ENCODE measurements around the gene LRRC49. TPM values are rescaled to one million over a fixed set of nuclear protein-coding genes. Genes with fewer than 3 reads are reported as not detected.

The LRRC49 gene
- total RNA-seq, 5 donors from 2014 or later (not counting 1 experiment from before 2014, with no cell fraction given): 0.16 to 0.77 (median 0.51) TPM; not detected in 1

DNA sequence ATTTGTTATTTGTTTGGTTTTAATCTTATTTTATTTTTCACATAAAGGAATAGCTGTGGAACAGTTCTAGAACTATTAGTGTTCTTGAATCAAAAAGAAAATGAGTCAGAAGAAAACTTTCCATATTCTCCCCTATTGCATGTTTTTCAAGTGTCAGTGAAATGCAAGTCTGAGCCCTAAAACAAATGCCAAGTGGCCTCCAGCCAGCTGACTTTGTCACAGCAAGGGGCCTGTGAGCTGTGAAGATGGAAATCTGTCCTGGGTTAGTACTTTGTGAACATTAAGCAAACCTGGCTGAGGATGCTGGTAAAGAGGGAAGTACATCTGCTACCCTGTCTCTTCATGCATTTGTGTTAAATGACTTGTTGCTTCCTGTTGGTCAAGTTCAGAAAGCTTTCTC lies 14.2 kb downstream of the LRRC49 start:
- no peak overlapping the region for H3K4me3 Mint-ChIP-seq
- peaks cover 14 to 23% of the 10 kb centered on the region in 2 donors for H3K27me3 Mint-ChIP-seq

DNA sequence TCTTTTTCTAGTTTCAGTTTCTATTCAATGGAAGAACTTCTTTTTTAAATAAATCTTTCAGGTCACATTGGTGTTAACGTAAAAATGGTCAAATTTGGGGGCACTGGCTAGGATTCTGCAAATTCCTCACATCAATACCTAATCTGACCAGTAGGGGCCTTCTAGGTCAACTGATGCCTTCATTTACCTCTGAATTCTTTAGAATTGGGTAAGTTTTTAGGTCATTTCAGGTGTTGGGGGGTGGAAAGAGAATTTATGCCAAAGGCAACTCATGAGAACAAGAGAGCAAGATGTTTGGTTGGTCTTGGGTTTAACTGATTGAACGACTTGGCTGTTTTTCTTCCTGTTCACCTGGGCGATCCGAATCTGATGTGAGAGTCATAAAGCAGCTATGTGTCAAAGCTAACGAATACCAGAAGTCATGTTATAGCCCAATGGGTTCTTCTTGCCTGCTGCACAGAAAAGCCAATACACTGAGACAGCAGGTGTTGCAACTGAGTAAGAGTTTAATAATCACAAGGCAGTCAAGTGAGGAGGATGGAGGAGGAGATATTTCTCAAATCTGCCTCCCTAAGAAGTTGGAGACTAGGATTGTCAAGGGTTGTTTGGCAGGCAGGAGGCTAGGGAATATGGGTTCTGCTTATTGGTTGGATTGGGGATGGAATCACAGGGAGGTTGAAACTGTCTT lies 15.3 kb downstream of the LRRC49 start:
- no peak overlapping the region for H3K4me3 ChIP-seq (ENCODE audit: control insufficient read depth in 1 of 2, extremely low read depth in 1 of 2, low read length in 1 of 2)
- H3K36me3 ChIP-seq (ENCODE audit: control insufficient read depth in 2 of 2, extremely low read depth in 1 of 2, insufficient read depth in 1 of 2, low read length in 1 of 2): no peaks in the 10 kb centered on the region
- WGBS (ENCODE audit: insufficient coverage): 86% methylated on average over 4 of the region's 5 CpGs
- no peak overlapping the region for H3K27ac Mint-ChIP-seq
- H3K36me3 Mint-ChIP-seq: peaks cover 5% of the 10 kb centered on the region
- H3K4me1 ChIP-seq (ENCODE audit: control insufficient read depth in 1 of 2, extremely low read depth in 1 of 2, insufficient read depth in 2 of 2, low read length in 2 of 2): no peaks in the 10 kb centered on the region
- DNase-seq (no peak), ATAC-seq (replicated peaks in 1 of 4) (no peak)
- no peaks in the 10 kb centered on the region for H3K4me1 Mint-ChIP-seq
- no peaks in the 10 kb centered on the region for H3K9me3 ChIP-seq
- H3K27me3 ChIP-seq (replicated peaks in 1 of 2; ENCODE audit: control insufficient read depth in 2 of 2, extremely low read depth in 1 of 2, insufficient read depth in 2 of 2, low read length in 1 of 2): no peaks in the 10 kb centered on the region
- H3K27me3 Mint-ChIP-seq: peaks cover 7 to 21% of the 10 kb centered on the region in 2 donors
- CTCF ChIA-PET: no interaction called here
- H3K9me3 Mint-ChIP-seq: peaks cover 6 to 20% (median 17%) of the 10 kb centered on the region in 3 donors
- POLR2A ChIA-PET: no interaction called here
- H3K4me3 Mint-ChIP-seq: no peak overlapping the region
- no peak overlapping the region for H3K27ac ChIP-seq (ENCODE audit: low read length)

More for the DNA sequence above, 14.2 kb downstream of the LRRC49 start:
- Histone ChIP-seq H3K36me3 (ENCODE audit: control insufficient read depth in 2 of 2, extremely low read depth in 1 of 2, insufficient read depth in 1 of 2, low read length in 1 of 2) (no peaks in the 10 kb centered on the region), H3K27me3 (replicated peaks in 1 of 2; ENCODE audit: control insufficient read depth in 2 of 2, extremely low read depth in 1 of 2, insufficient read depth in 2 of 2, low read length in 1 of 2) (no peaks in the 10 kb centered on the region), H3K27ac (ENCODE audit: low read length) (no peak overlapping the region), H3K4me1 (ENCODE audit: control insufficient read depth in 1 of 2, extremely low read depth in 1 of 2, insufficient read depth in 2 of 2, low read length in 2 of 2) (no peaks in the 10 kb centered on the region), H3K4me3 (ENCODE audit: control insufficient read depth in 1 of 2, extremely low read depth in 1 of 2, low read length in 1 of 2) (no peak overlapping the region), H3K9me3 (no peaks in the 10 kb centered on the region)
- DNase-seq: no peak
- ChIA-PET CTCF (no interaction called here), POLR2A (no interaction called here)
- Mint-ChIP-seq H3K9me3 (peaks cover 6 to 20% (median 17%) of the 10 kb centered on the region in 3 donors), H3K36me3 (peaks cover 5% of the 10 kb centered on the region), H3K4me1 (no peaks in the 10 kb centered on the region), H3K27ac (no peak overlapping the region)
- no peak for ATAC-seq (replicated peaks in 1 of 4)

DNA sequence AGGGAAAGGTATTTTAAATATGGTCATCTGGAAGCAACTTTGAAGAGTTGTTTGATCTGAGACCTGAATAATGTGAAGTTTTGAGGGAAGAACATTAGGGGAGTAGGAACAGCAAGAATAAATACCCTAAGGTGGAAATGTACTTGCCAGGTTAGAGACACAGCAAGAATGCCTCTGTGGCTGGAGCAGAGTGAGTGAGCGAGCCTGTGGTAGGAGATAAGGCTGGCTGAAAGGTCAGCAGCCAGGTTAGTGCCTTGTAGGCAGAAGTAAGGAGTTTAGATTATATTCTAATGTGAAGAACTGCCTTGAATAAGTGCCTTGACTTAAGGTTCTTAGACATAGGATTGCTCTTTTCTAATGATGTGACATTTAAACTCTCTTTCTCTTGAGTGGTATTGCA lies 18.3 kb downstream of the LRRC49 start:
- 60% methylated on average over 1 of the region's 1 CpG for WGBS (ENCODE audit: insufficient coverage)
- H3K9me3 ChIP-seq: no peaks in the 10 kb centered on the region
- Mint-ChIP-seq H3K27me3 (peaks cover 3 to 10% of the 10 kb centered on the region in 2 donors), H3K9me3 (peaks cover 6 to 20% (median 17%) of the 10 kb centered on the region in 3 donors), H3K36me3 (peaks cover 5% of the 10 kb centered on the region), H3K4me1 (no peaks in the 10 kb centered on the region), H3K27ac (no peak overlapping the region), H3K4me3 (no peak overlapping the region)
- no peaks in the 10 kb centered on the region for H3K36me3 ChIP-seq (ENCODE audit: control insufficient read depth in 2 of 2, extremely low read depth in 1 of 2, insufficient read depth in 1 of 2, low read length in 1 of 2)
- DNase-seq (no peak), ATAC-seq (replicated peaks in 1 of 4) (no peak)
- H3K27ac ChIP-seq (ENCODE audit: low read length): no peak overlapping the region
- no peaks in the 10 kb centered on the region for H3K27me3 ChIP-seq (replicated peaks in 1 of 2; ENCODE audit: control insufficient read depth in 2 of 2, extremely low read depth in 1 of 2, insufficient read depth in 2 of 2, low read length in 1 of 2)
- no peaks in the 10 kb centered on the region for H3K4me1 ChIP-seq (ENCODE audit: control insufficient read depth in 1 of 2, extremely low read depth in 1 of 2, insufficient read depth in 2 of 2, low read length in 2 of 2)
- CTCF ChIA-PET: no interaction called here
- H3K4me3 ChIP-seq (ENCODE audit: control insufficient read depth in 1 of 2, extremely low read depth in 1 of 2, low read length in 1 of 2): no peak overlapping the region
- POLR2A ChIA-PET: no interaction called here

DNA sequence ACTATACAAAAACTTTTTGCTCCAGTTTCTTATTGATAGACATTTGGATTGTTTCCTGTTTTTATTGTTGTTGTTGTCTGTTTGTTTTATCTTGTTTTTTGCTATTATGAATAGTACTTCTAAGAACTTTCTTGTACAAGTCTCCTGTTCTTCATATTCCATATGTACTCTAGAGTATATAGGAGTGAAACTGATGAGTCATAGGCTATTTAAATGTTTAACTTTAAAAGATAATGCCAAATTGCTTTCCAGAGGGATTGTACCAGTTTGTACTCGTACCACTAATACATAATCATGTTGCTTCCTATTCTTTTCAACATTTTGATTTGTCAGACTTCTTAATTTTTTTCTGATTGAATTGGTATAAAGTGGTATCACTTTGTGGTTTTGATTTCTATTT lies 19.6 kb downstream of the LRRC49 start:
- Mint-ChIP-seq H3K27ac (no peak overlapping the region), H3K36me3 (peaks cover 5% of the 10 kb centered on the region), H3K4me1 (no peaks in the 10 kb centered on the region), H3K27me3 (peaks cover 1 to 7% of the 10 kb centered on the region in 2 donors), H3K4me3 (no peak overlapping the region), H3K9me3 (peaks cover 6 to 16% (median 12%) of the 10 kb centered on the region in 3 donors)
- no peaks in the 10 kb centered on the region for H3K36me3 ChIP-seq (ENCODE audit: control insufficient read depth in 2 of 2, extremely low read depth in 1 of 2, insufficient read depth in 1 of 2, low read length in 1 of 2)
- no peaks in the 10 kb centered on the region for H3K4me1 ChIP-seq (ENCODE audit: control insufficient read depth in 1 of 2, extremely low read depth in 1 of 2, insufficient read depth in 2 of 2, low read length in 2 of 2)
- ATAC-seq (replicated peaks in 1 of 4) (no peak), DNase-seq (no peak)
- no CpG with 5 or more reads among the region's 1 CpG for WGBS (ENCODE audit: insufficient coverage)
- H3K4me3 ChIP-seq (ENCODE audit: control insufficient read depth in 1 of 2, extremely low read depth in 1 of 2, low read length in 1 of 2): no peak overlapping the region
- CTCF ChIA-PET: no interaction called here
- no peaks in the 10 kb centered on the region for H3K9me3 ChIP-seq
- POLR2A ChIA-PET: no interaction called here
- no peak overlapping the region for H3K27ac ChIP-seq (ENCODE audit: low read length)
- no peaks in the 10 kb centered on the region for H3K27me3 ChIP-seq (replicated peaks in 1 of 2; ENCODE audit: control insufficient read depth in 2 of 2, extremely low read depth in 1 of 2, insufficient read depth in 2 of 2, low read length in 1 of 2)

DNA sequence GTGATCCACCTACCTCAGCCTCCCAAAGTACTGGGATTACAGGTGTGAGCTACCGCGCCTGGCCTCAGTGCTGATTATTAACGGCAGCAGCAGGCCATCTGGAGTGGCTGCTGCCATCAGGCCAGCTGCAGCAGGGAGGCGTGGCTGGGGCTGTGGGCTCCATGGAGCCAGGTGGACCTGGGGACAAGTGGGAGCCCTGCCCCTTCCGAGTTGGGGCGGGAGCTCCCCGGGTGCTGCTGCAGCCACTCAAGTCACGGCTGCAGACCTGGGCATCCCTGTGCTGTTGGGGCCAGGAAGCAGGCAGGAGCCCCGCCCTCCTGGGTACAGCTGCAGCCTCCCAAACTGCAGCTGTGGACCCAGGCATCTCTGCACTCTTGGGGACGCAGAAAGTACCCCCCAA lies 23.9 kb downstream of the LRRC49 start:
- ChIA-PET POLR2A (no interaction called here), CTCF (no interaction called here)
- Mint-ChIP-seq H3K27ac (no peak overlapping the region), H3K4me1 (no peaks in the 10 kb centered on the region), H3K4me3 (no peak overlapping the region), H3K27me3 (peaks cover 7 to 12% of the 10 kb centered on the region in 2 donors), H3K9me3 (no peaks in the 10 kb centered on the region), H3K36me3 (no peaks in the 10 kb centered on the region)
- no peak overlapping the region for H3K27ac ChIP-seq (ENCODE audit: low read length)
- H3K4me3 ChIP-seq (ENCODE audit: control insufficient read depth in 1 of 2, extremely low read depth in 1 of 2, low read length in 1 of 2): no peak overlapping the region
- H3K36me3 ChIP-seq (ENCODE audit: control insufficient read depth in 2 of 2, extremely low read depth in 1 of 2, insufficient read depth in 1 of 2, low read length in 1 of 2): no peaks in the 10 kb centered on the region
- H3K4me1 ChIP-seq (ENCODE audit: control insufficient read depth in 1 of 2, extremely low read depth in 1 of 2, insufficient read depth in 2 of 2, low read length in 2 of 2): no peaks in the 10 kb centered on the region
- ATAC-seq (replicated peaks in 1 of 4) (no peak), DNase-seq (no peak)
- no peaks in the 10 kb centered on the region for H3K27me3 ChIP-seq (replicated peaks in 1 of 2; ENCODE audit: control insufficient read depth in 2 of 2, extremely low read depth in 1 of 2, insufficient read depth in 2 of 2, low read length in 1 of 2)
- 86% methylated on average over 10 of the region's 10 CpGs for WGBS (ENCODE audit: insufficient coverage)
- no peaks in the 10 kb centered on the region for H3K9me3 ChIP-seq

DNA sequence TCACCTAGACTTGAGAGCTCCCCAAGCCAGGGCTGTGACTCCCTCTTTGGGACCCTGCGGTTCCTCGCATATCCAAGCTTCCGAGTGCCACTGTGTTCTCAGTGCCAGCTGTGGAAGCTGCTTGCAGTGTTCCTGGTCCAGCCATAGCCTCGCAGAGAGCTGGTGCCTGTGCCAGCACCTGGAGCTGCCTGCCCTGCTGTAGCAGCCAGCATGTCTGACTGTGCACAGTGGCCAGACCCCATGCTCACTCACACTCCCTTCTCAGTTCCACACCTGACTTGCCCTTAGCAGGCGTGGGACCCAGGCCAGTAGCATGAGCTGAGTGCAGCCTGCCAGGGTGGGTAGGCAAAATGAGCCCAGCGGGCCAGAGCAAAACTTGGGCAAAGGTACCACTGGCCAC lies 25.3 kb downstream of the LRRC49 start:
- Histone ChIP-seq H3K9me3 (no peaks in the 10 kb centered on the region), H3K4me3 (ENCODE audit: control insufficient read depth in 1 of 2, extremely low read depth in 1 of 2, low read length in 1 of 2) (no peak overlapping the region), H3K36me3 (ENCODE audit: control insufficient read depth in 2 of 2, extremely low read depth in 1 of 2, insufficient read depth in 1 of 2, low read length in 1 of 2) (no peaks in the 10 kb centered on the region), H3K4me1 (ENCODE audit: control insufficient read depth in 1 of 2, extremely low read depth in 1 of 2, insufficient read depth in 2 of 2, low read length in 2 of 2) (no peaks in the 10 kb centered on the region), H3K27me3 (replicated peaks in 1 of 2; ENCODE audit: control insufficient read depth in 2 of 2, extremely low read depth in 1 of 2, insufficient read depth in 2 of 2, low read length in 1 of 2) (no peaks in the 10 kb centered on the region), H3K27ac (ENCODE audit: low read length) (no peak overlapping the region)
- Mint-ChIP-seq H3K4me1 (no peaks in the 10 kb centered on the region), H3K9me3 (peaks cover 3 to 4% (median 4%) of the 10 kb centered on the region in 3 donors), H3K36me3 (no peaks in the 10 kb centered on the region), H3K4me3 (no peak overlapping the region), H3K27ac (no peak overlapping the region), H3K27me3 (peaks cover 13 to 16% of the 10 kb centered on the region in 2 donors)
- 85% methylated on average over 6 of the region's 6 CpGs for WGBS (ENCODE audit: insufficient coverage)
- ATAC-seq (replicated peaks in 1 of 4) (no peak), DNase-seq (no peak)
- ChIA-PET POLR2A (no interaction called here), CTCF (no interaction called here)

Data from T-cell (primary cell).